Islet of Langerhans (tissue), 1 donor: ENCODE results near the gene PSRC1.

Source experiments
- FAIRE-seq: peaks from one replicate; lab custom pipeline; 2011; peaks lifted over from hg19 to GRCh38; lab: Jason Lieb, UNC

Gene PSRC1

GRCh38 chr1:109243860-109244552 lies 38.9 kb downstream of the PSRC1 start:
- FAIRE-seq: no peak

DNA sequence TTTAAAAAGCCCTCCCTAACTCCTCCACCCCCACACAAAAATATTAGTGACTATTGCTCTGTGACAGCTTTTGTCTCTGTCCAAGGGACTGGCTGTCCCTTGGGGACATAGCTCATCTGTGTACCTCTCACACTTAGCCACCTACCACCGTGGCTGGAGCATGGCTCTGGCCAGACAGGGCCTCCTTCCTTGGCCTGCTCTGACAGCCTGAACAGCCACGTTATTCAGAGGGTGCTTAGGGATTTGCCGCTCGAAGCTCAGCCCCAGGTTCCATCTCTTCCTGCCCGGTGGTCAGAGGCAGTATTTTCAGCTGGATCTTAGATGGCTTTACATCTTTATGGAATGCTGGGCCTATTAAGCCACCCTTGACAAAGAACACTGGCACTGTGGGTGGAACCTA lies 39.7 kb downstream of the PSRC1 start:
- no peak for FAIRE-seq

GRCh38 chr1:109242387-109242786 lies 40.6 kb downstream of the PSRC1 start:
- FAIRE-seq: no peak

DNA sequence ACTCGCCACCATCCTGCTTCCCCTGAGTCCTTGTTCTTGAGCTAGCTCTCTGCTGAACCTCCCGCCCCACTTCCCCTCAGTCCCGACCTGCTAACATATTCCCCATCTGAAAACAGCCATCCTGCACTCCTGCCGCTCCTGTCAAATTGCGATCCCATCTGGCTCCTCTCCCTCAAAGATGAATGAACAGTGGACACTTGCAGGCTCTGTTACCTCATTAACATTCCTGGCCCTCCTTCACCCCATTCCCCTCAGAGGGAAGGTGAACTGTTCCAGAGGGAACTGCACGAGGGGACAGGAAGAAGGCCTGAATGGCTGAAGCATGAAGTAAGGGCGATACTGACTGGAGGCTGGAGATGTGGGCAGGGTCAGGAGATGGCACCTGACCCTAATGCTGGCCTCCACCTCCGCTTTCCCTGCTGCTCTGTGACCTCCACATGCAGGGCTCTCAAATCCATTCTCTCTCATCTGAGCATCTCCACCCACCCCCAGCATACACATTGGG lies 41.1 kb downstream of the PSRC1 start:
- no peak for FAIRE-seq

- FAIRE-seq: no peak
These were observed 41.6 kb downstream of the PSRC1 start for GRCh38 chr1:109241344-109241743.

DNA sequence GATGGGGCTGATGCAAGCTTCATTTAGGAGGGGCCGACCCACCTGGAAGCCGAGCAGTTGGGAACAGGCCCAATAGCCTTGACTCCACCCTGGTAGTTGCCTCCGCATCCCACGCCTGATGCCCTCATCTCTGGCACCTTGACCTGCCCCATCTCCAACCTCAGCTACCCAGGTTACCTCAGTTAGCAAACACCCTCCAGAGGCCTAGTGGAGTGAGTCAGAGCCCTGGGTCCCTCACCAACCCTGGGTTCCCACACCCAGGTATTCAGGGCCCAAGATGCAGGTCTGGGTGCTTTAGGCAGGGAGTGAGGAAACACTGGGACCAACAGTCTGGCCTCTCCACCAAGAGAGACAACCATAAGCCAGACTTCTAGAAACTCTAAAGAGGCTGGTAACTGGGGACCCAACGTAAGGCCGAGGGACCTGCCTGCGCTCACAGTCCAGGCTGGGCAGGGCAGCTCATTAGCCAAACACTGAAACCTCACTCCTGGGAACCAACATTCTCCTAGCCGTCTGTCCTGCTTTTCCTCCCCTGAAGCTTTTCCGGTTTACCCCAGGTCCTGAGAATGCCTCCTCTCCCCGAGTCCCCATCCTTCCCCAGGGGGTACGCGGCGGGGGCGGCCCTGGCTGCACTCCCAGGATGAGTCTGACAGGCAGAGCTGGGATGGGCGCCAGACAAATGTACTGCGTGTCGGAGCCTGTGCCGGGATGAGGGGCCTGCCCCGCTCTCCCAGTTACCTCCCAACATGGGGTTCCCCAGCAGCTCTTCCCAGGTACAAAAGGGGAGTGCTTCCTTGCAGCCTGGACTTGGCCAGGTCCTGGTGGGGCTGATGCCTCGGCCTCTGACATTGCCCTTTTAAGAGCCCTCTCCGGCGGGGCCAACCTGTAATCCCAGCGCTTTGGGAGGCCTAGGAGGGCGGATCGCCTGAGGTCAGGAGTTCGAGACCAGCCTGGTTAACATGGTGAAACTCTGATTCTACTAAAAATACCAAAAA lies 42.5 kb downstream of the PSRC1 start:
- no peak for FAIRE-seq

DNA sequence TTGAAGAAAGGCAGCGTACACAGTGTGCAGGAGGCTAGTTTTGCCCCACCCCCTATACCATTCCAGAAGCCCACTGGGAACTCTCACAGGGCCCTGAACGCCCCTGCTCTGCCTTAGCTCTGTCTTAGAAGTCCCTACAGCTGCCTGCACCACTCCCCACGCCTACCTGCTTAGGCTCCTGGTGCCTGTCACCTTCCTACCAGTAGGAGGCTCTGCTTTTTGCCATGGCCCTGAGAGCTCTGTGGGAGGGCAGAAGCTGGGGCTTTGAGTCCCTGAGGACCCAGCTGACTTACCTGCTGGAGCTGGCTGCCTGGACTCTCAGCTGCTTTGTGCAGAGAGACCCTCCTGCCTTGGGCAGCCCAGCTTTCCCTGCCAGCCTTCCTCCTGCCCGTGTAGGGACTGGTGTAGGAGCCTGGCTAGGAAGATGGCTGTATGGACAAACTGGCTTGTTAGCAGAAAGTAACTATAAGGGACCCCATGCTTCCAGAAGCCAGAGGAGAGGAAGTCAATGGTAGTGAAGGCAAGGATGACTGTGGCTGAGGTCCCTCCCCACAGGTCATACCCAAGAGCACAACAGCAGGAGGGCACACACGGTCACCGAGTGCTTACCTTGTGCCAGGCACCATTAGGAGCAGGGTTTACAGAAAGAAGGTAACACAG lies 43.4 kb downstream of the PSRC1 start:
- FAIRE-seq: no peak

DNA sequence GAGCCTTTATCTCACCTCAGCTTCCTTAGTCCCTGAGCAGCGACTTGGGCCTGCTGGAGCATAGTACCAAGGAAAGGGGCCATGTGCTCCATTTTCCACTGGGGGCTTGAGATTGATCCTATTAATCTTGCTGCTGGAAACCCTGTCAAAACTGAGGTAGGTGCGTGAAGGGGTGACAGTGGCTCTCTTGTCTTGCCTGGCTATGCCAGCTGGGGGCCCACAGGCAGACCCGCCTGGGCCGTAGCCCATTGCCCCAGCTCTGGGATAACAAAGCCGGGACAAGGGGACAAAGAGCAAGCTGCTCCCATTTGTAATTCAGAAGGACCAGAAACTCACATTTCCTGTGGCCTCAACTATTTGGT lies 43.9 kb downstream of the PSRC1 start:
- FAIRE-seq: no peak

- FAIRE-seq: no peak
These were observed 44.6 kb downstream of the PSRC1 start for GRCh38 chr1:109238382-109238781.

DNA sequence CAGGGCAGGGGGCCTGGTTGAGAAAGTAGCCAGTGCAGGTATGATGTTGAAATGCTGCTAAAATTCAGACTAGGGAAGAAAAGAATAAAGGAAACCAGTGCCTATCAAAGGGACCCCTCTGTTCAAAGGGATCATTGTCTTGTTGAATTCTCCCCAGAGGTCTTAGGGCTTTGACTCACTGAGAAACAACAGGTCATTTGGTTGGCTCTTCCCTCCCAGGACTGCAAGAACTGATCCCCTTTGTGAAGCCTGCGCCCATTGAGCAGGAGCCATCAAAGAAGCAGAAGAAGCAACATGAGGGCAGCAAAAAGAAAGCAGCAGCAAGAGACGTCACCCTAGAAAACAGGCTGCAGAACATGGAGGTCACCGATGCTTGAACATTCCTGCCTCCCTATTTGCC lies 45.4 kb downstream of the PSRC1 start:
- no peak for FAIRE-seq

DNA sequence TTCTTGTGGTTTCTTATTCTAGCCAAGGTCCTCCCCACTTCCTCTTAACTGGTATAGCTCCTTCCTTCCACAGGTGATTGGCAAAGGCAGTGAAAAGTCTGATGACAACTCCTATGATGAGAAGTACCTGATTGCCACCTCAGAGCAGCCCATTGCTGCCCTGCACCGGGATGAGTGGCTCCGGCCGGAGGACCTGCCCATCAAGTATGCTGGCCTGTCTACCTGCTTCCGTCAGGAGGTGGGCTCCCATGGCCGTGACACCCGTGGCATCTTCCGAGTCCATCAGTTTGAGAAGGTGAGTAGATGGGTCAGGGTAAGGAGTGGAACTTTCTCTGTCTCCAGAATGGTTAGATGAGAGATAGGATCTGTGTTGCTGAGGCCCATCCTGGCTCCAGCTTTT lies 47.8 kb downstream of the PSRC1 start:
- no peak for FAIRE-seq

GRCh38 chr1:109231066-109231465 lies 51.9 kb downstream of the PSRC1 start:
- FAIRE-seq: no peak
